ENCODE measurements around the gene SPECC1L. TPM values are rescaled to one million over a fixed set of nuclear protein-coding genes. Genes with fewer than 3 reads are reported as not detected.

The SPECC1L gene
- total and polyA plus RNA-seq, 10 of the 15 experiments (the other 5 are each of a cell fraction or from before 2014, with no cell fraction given): 1.9 to 40.6 (median 19.1) TPM

GRCh38 chr22:24363243-24363642 is 92.6 kb downstream of the SPECC1L start:
- ATAC-seq (no peak), DNase-seq (ENCODE audit: low read depth, low spot score) (no peak), FAIRE-seq (no peak)
- H3K79me2 ChIP-seq (ENCODE audit: control insufficient read depth, insufficient read depth, low read length): no peaks in the 10 kb centered on the region
- no peak overlapping the region for H3K4me2 ChIP-seq (ENCODE audit: control insufficient read depth, insufficient read depth)
- CTCF ChIA-PET: no interaction called here
- H3K36me3 ChIP-seq (ENCODE audit: control insufficient read depth in 2 of 2, insufficient read depth in 2 of 2, low read length in 1 of 2): peaks cover 5 to 8% of the 10 kb centered on the region in 2 experiments; a peak in 3 of 4 replicates
- POLR2A ChIA-PET: interaction anchor here (0.5 kb wide), 1 partner anchor 164 kb away, joined by 3 read pairs; no protein-coding TSS in a partner anchor
- H3K9me3 ChIP-seq (replicated peaks; ENCODE audit: control insufficient read depth, insufficient read depth, low read length): no peaks in the 10 kb centered on the region
- SMC1A ChIA-PET (ENCODE audit: uncharacterized antibody, unreplicated experiment): interaction anchor here (0.6 kb wide), 1 partner anchor 30 kb away, joined by 3 read pairs; no protein-coding TSS in a partner anchor
- no peak for TF ChIP-seq STAT1 (conservative IDR thresholded peaks at IDR 0.05)
- H4K20me1 ChIP-seq (ENCODE audit: control insufficient read depth, insufficient read depth): no peaks in the 10 kb centered on the region
- H3K4me1 ChIP-seq (ENCODE audit: control insufficient read depth, insufficient read depth, low read length): no peaks in the 10 kb centered on the region
- RAD21 ChIA-PET (ENCODE audit: unreplicated experiment): no interaction called here
- in situ Hi-C loops (cut with MboI) (no loop called here), intact Hi-C loops (cut with micrococcal nuclease; ENCODE audit: unreplicated experiment) (no loop called here)
- H3K27me3 ChIP-seq (replicated peaks in 1 of 2; ENCODE audit: control insufficient read depth in 2 of 2, insufficient read depth in 2 of 2, low read length in 1 of 2): no peaks in the 10 kb centered on the region
- no TSS peak for BruUV-seq (replicated peaks)
- H3K9ac ChIP-seq (ENCODE audit: control insufficient read depth, insufficient read depth, low read length): no peak overlapping the region
- no peak overlapping the region for H3K27ac ChIP-seq (ENCODE audit: control insufficient read depth, insufficient read depth)
- H2AFZ ChIP-seq (ENCODE audit: control insufficient read depth, low read depth, low read length): no peak overlapping the region
- WGBS (ENCODE audit: insufficient coverage, insufficient replicate concordance, low lambda C conversion rate, missing lambda C conversion rate): 94% methylated on average over 3 of the region's 3 CpGs
- no peak overlapping the region for H3K4me3 ChIP-seq

GRCh38 chr22:24366701-24367100 is 96.1 kb downstream of the SPECC1L start:
- no peaks in the 10 kb centered on the region; the same call in 2 of the 3 replicates for H3K9me3 ChIP-seq (replicated peaks; ENCODE audit: control insufficient read depth, insufficient read depth, low read length)
- FAIRE-seq: no peak
- 97% methylated on average over 8 of the region's 8 CpGs for WGBS (ENCODE audit: insufficient coverage, insufficient replicate concordance, low lambda C conversion rate, missing lambda C conversion rate)
- ChIA-PET POLR2A (no interaction called here), SMC1A (ENCODE audit: uncharacterized antibody, unreplicated experiment) (no interaction called here), RAD21 (ENCODE audit: unreplicated experiment) (no interaction called here), CTCF (no interaction called here)
- H3K27ac ChIP-seq (ENCODE audit: control insufficient read depth, insufficient read depth): no peak overlapping the region
- no peak overlapping the region for H3K4me2 ChIP-seq (ENCODE audit: control insufficient read depth, insufficient read depth)
- no TSS peak for BruUV-seq (replicated peaks)
- H3K27me3 ChIP-seq (replicated peaks in 1 of 2; ENCODE audit: control insufficient read depth in 2 of 2, insufficient read depth in 2 of 2, low read length in 1 of 2): no peaks in the 10 kb centered on the region
- no peak overlapping the region for H3K9ac ChIP-seq (ENCODE audit: control insufficient read depth, insufficient read depth, low read length)
- DNase-seq (ENCODE audit: low read depth, low spot score): no peak
- no peaks in the 10 kb centered on the region for H3K4me1 ChIP-seq (ENCODE audit: control insufficient read depth, insufficient read depth, low read length)
- H4K20me1 ChIP-seq (ENCODE audit: control insufficient read depth, insufficient read depth): no peaks in the 10 kb centered on the region
- H3K4me3 ChIP-seq: no peak overlapping the region
- peaks cover 8 to 22% of the 10 kb centered on the region in 2 experiments; a peak in 3 of 4 replicates for H3K36me3 ChIP-seq (ENCODE audit: control insufficient read depth in 2 of 2, insufficient read depth in 2 of 2, low read length in 1 of 2)
- H3K79me2 ChIP-seq (ENCODE audit: control insufficient read depth, insufficient read depth, low read length): no peaks in the 10 kb centered on the region
- in situ Hi-C loops (cut with MboI): no loop called here
- TF ChIP-seq KAT2A (conservative IDR thresholded peaks at IDR 0.05; ENCODE audit: control insufficient read depth, low read depth, low read length) (no peak), YBX1 (IDR thresholded peaks at IDR 0.05) (no peak), NBN (IDR thresholded peaks at IDR 0.05) (no peak), HDAC6 (IDR thresholded peaks at IDR 0.05; ENCODE audit: unreplicated experiment) (no peak), ZBED1 (IDR thresholded peaks at IDR 0.05; ENCODE audit: borderline replicate concordance) (no peak), SUPT20H (IDR thresholded peaks at IDR 0.05; ENCODE audit: borderline replicate concordance, control insufficient read depth, low read depth, low read length) (no peak), WRNIP1 (IDR thresholded peaks at IDR 0.05; ENCODE audit: borderline replicate concordance, low read depth, low read length) (no peak), ELK1 (IDR thresholded peaks at IDR 0.05; ENCODE audit: low read depth, low read length) (no peak), EED (IDR thresholded peaks at IDR 0.05; ENCODE audit: low read depth) (no peak), PAX8 (IDR thresholded peaks at IDR 0.05) (no peak), ZNF622 (IDR thresholded peaks at IDR 0.05) (no peak)
- ATAC-seq: no peak
- no peak overlapping the region for H2AFZ ChIP-seq (ENCODE audit: control insufficient read depth, low read depth, low read length)
- intact Hi-C loops (cut with micrococcal nuclease; ENCODE audit: unreplicated experiment): no loop called here
